GM12801 (cell line): Measurements from ENCODE around the gene USP9X.

Source experiments
- CTCF ChIP-seq: IDR thresholded peaks from one replicate; pipeline ENCODE4 v1.5.1; 2011; ENCODE audit warnings: control low read depth; ENCODE audit not compliant: insufficient read length; ENCODE audit errors: extremely low read depth

The USP9X gene

DNA sequence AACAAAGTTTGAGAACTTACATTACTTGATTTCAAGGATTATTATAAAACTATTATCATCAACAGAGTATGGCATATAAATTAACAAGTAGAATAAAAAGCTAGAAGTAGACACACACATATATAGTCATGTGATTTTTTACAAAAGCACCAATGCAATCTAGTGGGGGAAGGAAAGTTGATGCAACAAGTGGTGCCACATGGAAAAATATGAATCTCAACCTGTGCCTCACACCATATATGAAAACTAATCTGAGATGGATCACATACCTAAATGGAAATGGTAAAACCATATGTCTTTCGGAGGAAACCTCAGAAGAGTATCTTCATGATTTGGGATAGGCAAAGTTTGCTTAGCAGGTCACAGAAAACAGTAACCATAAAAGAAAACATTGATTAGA is 34.9 kb upstream of the USP9X start:
- no peak for TF ChIP-seq CTCF

GRCh38 chrX:41051288-41051687 is 34.0 kb upstream of the USP9X start:
- TF ChIP-seq CTCF: no peak

- no peak for TF ChIP-seq CTCF
These were observed 29.5 kb upstream of the USP9X start for GRCh38 chrX:41055740-41056139.

GRCh38 chrX:41064018-41064417 is 21.2 kb upstream of the USP9X start:
- no peak for TF ChIP-seq CTCF

DNA sequence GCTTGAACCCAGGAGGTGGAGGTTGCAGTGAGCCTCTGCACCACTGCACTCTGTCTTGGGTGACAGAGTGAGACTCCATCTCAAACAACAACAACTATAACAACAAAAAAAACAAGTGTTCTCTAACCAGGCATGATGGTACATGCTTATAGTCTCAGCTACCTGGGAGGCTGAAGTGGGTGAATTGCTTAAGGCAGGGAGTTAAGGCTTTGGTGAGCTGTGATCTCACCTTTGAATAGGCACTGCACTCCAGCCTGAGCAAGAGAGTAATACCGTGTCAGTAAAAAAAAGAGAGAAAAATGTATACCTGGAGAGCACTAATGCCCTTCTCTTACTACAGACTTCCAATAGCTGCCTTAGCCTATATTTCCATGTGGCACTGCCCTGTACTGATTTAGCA is 18.9 kb upstream of the USP9X start:
- TF ChIP-seq CTCF: no peak

DNA sequence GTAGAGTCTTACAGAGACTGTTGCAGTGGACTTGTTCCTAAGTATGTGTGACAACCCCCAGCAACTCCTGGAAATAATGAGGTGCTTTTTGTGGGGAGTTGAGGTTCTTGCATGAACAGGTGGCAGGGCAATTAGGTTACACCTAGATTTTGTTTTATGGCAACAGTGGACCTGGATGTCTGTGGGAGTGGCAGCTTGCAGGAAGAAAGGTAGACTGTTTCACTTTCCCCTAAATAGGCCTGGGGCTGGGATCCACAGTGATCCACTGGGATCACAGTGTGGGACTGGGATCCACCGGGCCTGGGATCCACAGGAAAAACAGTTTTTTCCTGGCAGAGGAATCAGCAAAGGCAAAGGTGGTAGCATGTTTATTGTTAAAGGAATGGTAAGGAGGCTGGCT is 18.3 kb upstream of the USP9X start:
- no peak for TF ChIP-seq CTCF

GRCh38 chrX:41067721-41068120 is 17.5 kb upstream of the USP9X start:
- no peak for TF ChIP-seq CTCF

DNA sequence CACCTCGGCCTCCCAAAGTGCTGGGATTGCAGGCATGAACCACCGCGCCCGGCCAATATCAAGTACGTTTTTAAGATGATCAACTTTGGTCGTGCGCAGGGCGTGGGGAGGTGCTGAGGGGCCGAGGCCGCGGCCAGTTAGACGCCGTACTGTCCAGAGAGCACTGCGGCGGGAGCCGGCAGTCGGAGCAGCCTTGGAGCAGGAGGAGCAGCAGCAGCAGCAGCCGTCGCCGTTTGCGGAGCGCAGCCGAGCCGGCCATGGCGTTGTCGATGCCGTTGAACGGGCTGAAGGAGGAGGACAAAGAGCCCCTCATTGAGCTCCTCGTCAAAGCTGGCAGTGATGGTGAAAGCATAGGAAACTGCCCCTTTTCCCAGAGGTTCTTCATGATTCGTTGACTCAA is 8.5 kb upstream of the USP9X start:
- TF ChIP-seq CTCF: no peak
